ENCODE data around the gene USP2.

DNA sequence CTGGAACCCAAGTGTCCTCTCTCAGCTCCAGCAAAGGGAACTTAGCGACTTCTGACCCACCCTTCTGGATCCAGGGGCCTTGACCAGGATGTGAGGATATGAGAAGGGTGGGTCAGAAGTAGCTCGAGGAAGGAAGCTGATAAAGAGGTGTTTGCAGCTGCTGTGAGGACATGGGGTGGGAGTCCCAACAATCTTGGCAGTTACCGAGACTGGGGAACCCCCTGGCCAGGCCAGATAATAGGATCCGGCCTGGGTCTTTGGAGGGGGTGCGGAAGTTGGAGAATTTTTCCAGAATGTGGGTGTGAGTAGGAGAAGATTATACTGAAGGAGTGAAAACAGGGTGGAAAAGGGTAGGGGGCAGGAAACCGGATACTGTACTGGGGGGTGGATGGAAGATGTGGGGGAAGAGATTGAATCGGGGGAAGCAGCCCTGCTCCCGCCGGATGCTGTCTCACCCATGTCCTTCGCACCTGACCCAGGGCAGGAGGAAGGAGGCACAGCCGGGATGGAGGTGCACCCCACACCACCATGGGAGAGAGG, 61.7 kb downstream of the USP2 start:
- no peak for TF ChIP-seq ISL1 (CRISPR knock-in tag; IDR thresholded peaks at IDR 0.05)
- no peak for TF ChIP-seq ZFP3 (CRISPR knock-in tag; IDR thresholded peaks at IDR 0.05)
- TF ChIP-seq ARNTL (CRISPR knock-in tag; IDR thresholded peaks at IDR 0.05; ENCODE audit: borderline replicate concordance, low read depth): no peak
- TF ChIP-seq, protein P1, sequence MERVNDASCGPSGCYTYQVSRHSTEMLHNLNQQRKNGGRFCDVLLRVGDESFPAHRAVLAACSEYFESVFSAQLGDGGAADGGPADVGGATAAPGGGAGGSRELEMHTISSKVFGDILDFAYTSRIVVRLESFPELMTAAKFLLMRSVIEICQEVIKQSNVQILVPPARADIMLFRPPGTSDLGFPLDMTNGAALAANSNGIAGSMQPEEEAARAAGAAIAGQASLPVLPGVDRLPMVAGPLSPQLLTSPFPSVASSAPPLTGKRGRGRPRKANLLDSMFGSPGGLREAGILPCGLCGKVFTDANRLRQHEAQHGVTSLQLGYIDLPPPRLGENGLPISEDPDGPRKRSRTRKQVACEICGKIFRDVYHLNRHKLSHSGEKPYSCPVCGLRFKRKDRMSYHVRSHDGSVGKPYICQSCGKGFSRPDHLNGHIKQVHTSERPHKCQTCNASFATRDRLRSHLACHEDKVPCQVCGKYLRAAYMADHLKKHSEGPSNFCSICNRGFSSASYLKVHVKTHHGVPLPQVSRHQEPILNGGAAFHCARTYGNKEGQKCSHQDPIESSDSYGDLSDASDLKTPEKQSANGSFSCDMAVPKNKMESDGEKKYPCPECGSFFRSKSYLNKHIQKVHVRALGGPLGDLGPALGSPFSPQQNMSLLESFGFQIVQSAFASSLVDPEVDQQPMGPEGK (CRISPR knock-in tag; IDR thresholded peaks at IDR 0.05; ENCODE audit: borderline replicate concordance): no peak

Data from SK-N-SH treated with all-trans-retinoic acid at 6 μM for 48 hours (cell line).